Tibial nerve (tissue), 4 donors: Measurements from ENCODE around the gene MAPK1.

Experiments
- EP300 ChIP-seq, 2 donors: sonication (generic); formaldehyde crosslinking; IDR thresholded peaks; one replicate each; pipeline ENCODE4 v1.6.1; 2017; ENCODE audit warnings: antibody characterized with exemption in 2 of 2, mild to moderate bottlenecking in 1 of 2
- POLR2A ChIP-seq, 2 donors: fragments of 450-650 bp; IDR thresholded peaks; one replicate each; pipeline ENCODE4 v1.6.1; 2017; ENCODE audit warnings: antibody characterized with exemption in 2 of 2, mild to moderate bottlenecking in 2 of 2, moderate library complexity in 2 of 2
- TF ChIP-seq, protein P1 (sequence below), 5 experiments: fragments of 200-600 bp in 3 of 5; fragments of 450-650 bp in 2 of 5; sonication (generic) in 3 of 5; IDR thresholded peaks; one replicate each; pipeline ENCODE4 v1.5.1; 2016 to 2019; ENCODE audit warnings: antibody characterized with exemption in 5 of 5, mild to moderate bottlenecking in 3 of 5, moderate library complexity in 2 of 5

DNA sequence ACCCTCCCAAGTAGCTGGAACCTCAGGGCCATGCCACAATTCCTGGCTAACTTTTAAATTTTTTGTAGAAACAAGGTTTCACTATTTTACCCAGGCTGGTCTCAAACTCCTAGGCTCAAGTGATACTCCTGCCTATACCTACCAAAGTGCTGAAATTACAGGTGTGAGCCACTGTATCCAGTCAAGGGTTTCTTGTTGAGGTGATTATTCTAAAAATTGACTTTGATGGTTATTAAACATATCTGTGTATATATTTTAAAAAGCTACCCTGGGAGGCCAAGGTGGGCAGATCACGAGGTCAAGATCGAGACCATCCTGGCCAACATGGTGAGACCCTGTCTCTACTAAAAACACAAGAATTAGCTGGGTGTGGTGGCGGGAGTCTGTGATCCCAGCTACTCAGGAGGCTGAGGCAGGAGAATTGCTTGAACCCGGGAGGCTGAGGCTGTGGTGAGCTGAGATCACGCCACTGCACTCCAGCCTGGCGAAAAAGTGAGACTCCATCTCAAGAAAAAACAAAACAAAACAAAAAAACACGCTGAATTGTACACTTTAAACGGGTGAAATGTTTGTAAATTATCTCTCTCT, 27.1 kb downstream of the MAPK1 start:
- TF ChIP-seq EP300 (IDR thresholded peaks at IDR 0.05) (no peak), POLR2A (IDR thresholded peaks at IDR 0.05) (no peak)
- TF ChIP-seq, protein P1, sequence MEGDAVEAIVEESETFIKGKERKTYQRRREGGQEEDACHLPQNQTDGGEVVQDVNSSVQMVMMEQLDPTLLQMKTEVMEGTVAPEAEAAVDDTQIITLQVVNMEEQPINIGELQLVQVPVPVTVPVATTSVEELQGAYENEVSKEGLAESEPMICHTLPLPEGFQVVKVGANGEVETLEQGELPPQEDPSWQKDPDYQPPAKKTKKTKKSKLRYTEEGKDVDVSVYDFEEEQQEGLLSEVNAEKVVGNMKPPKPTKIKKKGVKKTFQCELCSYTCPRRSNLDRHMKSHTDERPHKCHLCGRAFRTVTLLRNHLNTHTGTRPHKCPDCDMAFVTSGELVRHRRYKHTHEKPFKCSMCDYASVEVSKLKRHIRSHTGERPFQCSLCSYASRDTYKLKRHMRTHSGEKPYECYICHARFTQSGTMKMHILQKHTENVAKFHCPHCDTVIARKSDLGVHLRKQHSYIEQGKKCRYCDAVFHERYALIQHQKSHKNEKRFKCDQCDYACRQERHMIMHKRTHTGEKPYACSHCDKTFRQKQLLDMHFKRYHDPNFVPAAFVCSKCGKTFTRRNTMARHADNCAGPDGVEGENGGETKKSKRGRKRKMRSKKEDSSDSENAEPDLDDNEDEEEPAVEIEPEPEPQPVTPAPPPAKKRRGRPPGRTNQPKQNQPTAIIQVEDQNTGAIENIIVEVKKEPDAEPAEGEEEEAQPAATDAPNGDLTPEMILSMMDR (IDR thresholded peaks at IDR 0.05): no peak
